Liver (tissue), 9 donors: ENCODE measurements around the gene DLK1. TPM values are rescaled to one million over a fixed set of nuclear protein-coding genes. Genes with fewer than 3 reads are reported as not detected.

Source experiments
- DNase-seq: peaks from one replicate; pipeline ENCODE4 v3.0.0-alpha.2; 2017; ENCODE audit warnings: low spot score
- H3K27ac ChIP-seq, 2 donors: one replicate each; pipeline ENCODE4 v1.7.0; 2013; ENCODE audit warnings: inconsistent platforms in 2 of 2, low read length in 2 of 2, control low read depth in 1 of 2, low read depth in 1 of 2, mild to moderate bottlenecking in 1 of 2
- H3K27me3 ChIP-seq, 4 donors: one replicate each; pipeline versions ENCODE4 v1.6.1 to v1.7.0; 2013; ENCODE audit warnings: low read length in 3 of 4, inconsistent platforms in 1 of 4, mild to moderate bottlenecking in 1 of 4, moderate library complexity in 1 of 4; ENCODE audit not compliant: control insufficient read depth in 4 of 4, insufficient read depth in 4 of 4
- H3K36me3 ChIP-seq, 4 donors: one replicate each; pipeline versions ENCODE4 v1.6.1 to v1.7.0; 2013; ENCODE audit warnings: low read length in 3 of 4, mild to moderate bottlenecking in 3 of 4, low read depth in 1 of 4, moderate library complexity in 1 of 4; ENCODE audit not compliant: control insufficient read depth in 4 of 4, insufficient read depth in 3 of 4
- H3K4me1 ChIP-seq, 4 donors: one replicate each; pipeline versions ENCODE4 v1.6.1 to v1.7.0; 2013; ENCODE audit warnings: low read length in 3 of 4, mild to moderate bottlenecking in 3 of 4, moderate library complexity in 1 of 4; ENCODE audit not compliant: control insufficient read depth in 4 of 4, insufficient read depth in 4 of 4
- H3K4me3 ChIP-seq, 3 donors: one replicate each; pipeline versions ENCODE4 v1.6.1 to v1.7.0; 2013; ENCODE audit warnings: low read length in 3 of 3, control low read depth in 1 of 3, low read depth in 1 of 3, mild to moderate bottlenecking in 1 of 3
- H3K9ac ChIP-seq, 2 donors: one replicate each; pipeline ENCODE4 v1.7.0; 2013; ENCODE audit warnings: low read length in 2 of 2, mild to moderate bottlenecking in 2 of 2, moderate library complexity in 2 of 2, control low read depth in 1 of 2, low read depth in 1 of 2
- H3K9me3 ChIP-seq, 4 donors: one replicate each; pipeline versions ENCODE4 v1.6.1 to v1.7.0; 2013; ENCODE audit warnings: low read length in 3 of 4; ENCODE audit not compliant: control insufficient read depth in 4 of 4
- ATF3 ChIP-seq: IDR thresholded peaks from 2 replicates; pipeline ENCODE4 v1.6.1; 2016; ENCODE audit warnings: antibody characterized with exemption
- FOXA1 ChIP-seq: IDR thresholded peaks from 2 replicates; pipeline ENCODE4 v1.6.1; 2016; ENCODE audit warnings: antibody characterized with exemption
- FOXA2 ChIP-seq: IDR thresholded peaks from 2 replicates; pipeline ENCODE4 v1.6.1; 2016; ENCODE audit warnings: antibody characterized with exemption
- JUND ChIP-seq, 2 donors: IDR thresholded peaks; 2 replicates each; pipeline ENCODE4 v1.6.1; 2016; ENCODE audit warnings: antibody characterized with exemption in 2 of 2
- NR2F2 ChIP-seq: IDR thresholded peaks from 2 replicates; pipeline ENCODE4 v1.6.1; 2016; ENCODE audit warnings: antibody characterized with exemption
- RAD21 ChIP-seq, 2 donors: IDR thresholded peaks; 2 replicates each; pipeline ENCODE4 v1.6.1; 2016; ENCODE audit warnings: antibody characterized with exemption in 2 of 2, mild to moderate bottlenecking in 2 of 2
- REST ChIP-seq: IDR thresholded peaks from 2 replicates; pipeline ENCODE4 v1.6.1; 2016; ENCODE audit warnings: antibody characterized with exemption, mild to moderate bottlenecking
- RXRA ChIP-seq, 2 donors: IDR thresholded peaks; 2 replicates each; pipeline ENCODE4 v1.6.1; 2017 to 2018; ENCODE audit warnings: antibody characterized with exemption in 2 of 2, mild to moderate bottlenecking in 1 of 2
- SP1 ChIP-seq: IDR thresholded peaks from 2 replicates; pipeline ENCODE4 v1.6.1; 2018; ENCODE audit warnings: antibody characterized with exemption, mild to moderate bottlenecking
- TAF1 ChIP-seq: conservative IDR thresholded peaks from 2 replicates; pipeline ENCODE4 v1.6.1; 2016; ENCODE audit warnings: antibody characterized with exemption, mild to moderate bottlenecking
- YY1 ChIP-seq: IDR thresholded peaks from 2 replicates; pipeline ENCODE4 v1.6.1; 2016; ENCODE audit warnings: antibody characterized with exemption, mild to moderate bottlenecking
- ZBTB33 ChIP-seq: IDR thresholded peaks from 2 replicates; pipeline ENCODE4 v1.6.1; 2016; ENCODE audit warnings: antibody characterized with exemption
- WGBS: extraction: QIAGEN DNeasy Blood & Tissue Kit; methylation state at CpG from one replicate; pipeline ENCODE4 v1.1.7; 2013; 5-methylcytosine and 5-hydroxymethylcytosine counted together
- polyA plus RNA-seq, 2 donors: library from polyadenylated mRNA; stranded (reverse) in 1 of 2; unstranded in 1 of 2; fragments of 200-250 nt in 1 of 2; fragments of >200 nt in 1 of 2; fragmentation: Nextera tagmentation in 1 of 2; extraction: Ambion mirVana in 1 of 2; gene quantifications; one replicate each; pipeline versions ENCODE4 v1.2.1 to v1.2.3, GENCODE V29; 2013 to 2015
- total RNA-seq, 2 donors: library from RNA; depleted of rRNA; stranded (reverse); fragments of >200 nt; gene quantifications; one replicate each; pipeline ENCODE4 v1.2.3, GENCODE V29; 2014
- donor health status: healthy.
- donor health status: healthy.
- donor health status: healthy.
- donor health status: healthy.
- donor health status: healthy.

The DLK1 gene
- total and polyA plus RNA-seq, 4 donors: 0.42 to 331 (median 1.8) TPM; not detected in 1

- 84% methylated on average over 22 of the region's 22 CpGs for WGBS
- no peak for TF ChIP-seq FOXA1
- no peak for TF ChIP-seq TAF1
- TF ChIP-seq ZBTB33: no peak
- no peak for TF ChIP-seq NR2F2
- no peak for TF ChIP-seq FOXA2
- no peak for TF ChIP-seq REST
- no peak for TF ChIP-seq SP1
- no peak for DNase-seq
Observed at GRCh38 chr14:100777818-100778525, 51.3 kb downstream of the DLK1 start.

GRCh38 chr14:100778526-100778882 is 51.8 kb downstream of the DLK1 start:
- no peak for DNase-seq
- Histone ChIP-seq H3K4me1 (no peaks in the 10 kb centered on the region), H3K36me3 (no peaks in the 10 kb centered on the region), H3K9ac (no peak overlapping the region), H3K4me3 (no peak overlapping the region), H3K27me3 (peaks cover 0 to 2% (median 0%) of the 10 kb centered on the region in 4 donors), H3K9me3 (no peaks in the 10 kb centered on the region), H3K27ac (no peak overlapping the region)
- TF ChIP-seq SP1 (no peak), NR2F2 (no peak), YY1 (no peak), ATF3 (no peak), RAD21 (IDR thresholded peaks at IDR 0.05) (no peak), RXRA (IDR thresholded peaks at IDR 0.05) (no peak), JUND (IDR thresholded peaks at IDR 0.05) (no peak), TAF1 (no peak), FOXA2 (no peak)
- 90% methylated on average over 7 of the region's 7 CpGs for WGBS

More at GRCh38 chr14:100777818-100778525, 51.3 kb downstream of the DLK1 start:
- no peaks in the 10 kb centered on the region for H3K4me1 ChIP-seq
- no peak overlapping the region for H3K4me3 ChIP-seq
- H3K9ac ChIP-seq: no peak overlapping the region
- H3K27ac ChIP-seq: no peak overlapping the region
- no peaks in the 10 kb centered on the region for H3K36me3 ChIP-seq
- H3K9me3 ChIP-seq: no peaks in the 10 kb centered on the region
- peaks cover 0 to 2% (median 0%) of the 10 kb centered on the region in 4 donors for H3K27me3 ChIP-seq
